ENCODE measurements around the gene GJC3. TPM values are rescaled to one million over a fixed set of nuclear protein-coding genes. Genes with fewer than 3 reads are reported as not detected.

Gene GJC3
- total RNA-seq, 2 donors from 2014 or later, result not detected

Other genes starting within 250 kb of the GJC3 start
- gene CYP3A5, start 249.6 kb downstream of the GJC3 start, total RNA-seq, result under 1 TPM in 1 of 2 donors, not detected in 1; 0.15 TPM
- gene CYP3A7, start 194.4 kb downstream of the GJC3 start, total RNA-seq, result not detected
- gene CYP3A4, start 145.4 kb downstream of the GJC3 start, total RNA-seq, result not detected
- under 1 TPM in 1 of 2 donors, not detected in 1; 0.87 TPM for gene CYP3A43, start 101.6 kb downstream of the GJC3 start, total RNA-seq
- gene OR2AE1, start 52.6 kb downstream of the GJC3 start, total RNA-seq, result under 1 TPM; 0.39 to 0.82 TPM
- 10 to 100 TPM; 27.2 to 29.9 TPM for gene TRIM4, start 10.1 kb downstream of the GJC3 start, total RNA-seq
- gene AZGP1, start 46.4 kb upstream of the GJC3 start, total RNA-seq, result under 1 TPM; 0.19 to 0.43 TPM
- gene ZKSCAN1, start 86.0 kb upstream of the GJC3 start, total RNA-seq, result 10 to 100 TPM; 42.2 to 74.6 TPM
- 1 to 10 TPM; 3.7 to 6.5 TPM for gene ZSCAN21, start 120.2 kb upstream of the GJC3 start, total RNA-seq
- 10 to 100 TPM; 16.9 to 17.1 TPM for gene ZNF3, start 152.1 kb upstream of the GJC3 start, total RNA-seq
- 100 to 1,000 TPM in 1 of 2 donors, 10 to 100 TPM in 1; 79.1 to 108 TPM for gene COPS6, start 159.3 kb upstream of the GJC3 start, total RNA-seq
- 100 to 1,000 TPM; 205 to 388 TPM for gene MCM7, start 171.8 kb upstream of the GJC3 start, total RNA-seq
- gene AP4M1, start 172.0 kb upstream of the GJC3 start, total RNA-seq, result 10 to 100 TPM in 1 of 2 donors, 1 to 10 TPM in 1; 8.2 to 12.7 TPM
- gene TAF6, start 189.7 kb upstream of the GJC3 start, total RNA-seq, result 10 to 100 TPM; 29.6 to 55.0 TPM
- 10 to 100 TPM; 15.0 to 21.6 TPM for gene CNPY4, start 190.0 kb upstream of the GJC3 start, total RNA-seq
- gene MBLAC1, start 197.3 kb upstream of the GJC3 start, total RNA-seq, result 1 to 10 TPM; 3.8 to 4.2 TPM
- 100 to 1,000 TPM; 129 to 132 TPM for gene LAMTOR4, start 219.3 kb upstream of the GJC3 start, total RNA-seq
- 10 to 100 TPM; 15.4 to 22.1 TPM for gene TRAPPC14, start 229.1 kb upstream of the GJC3 start, total RNA-seq
- gene GAL3ST4, start 239.0 kb upstream of the GJC3 start, total RNA-seq, result 1 to 10 TPM; 1.1 to 3.9 TPM
- 1 to 10 TPM; 2.8 to 4.9 TPM for gene GPC2, start 247.8 kb upstream of the GJC3 start, total RNA-seq
- gene STAG3, start 248.3 kb upstream of the GJC3 start, total RNA-seq, result 10 to 100 TPM in 1 of 2 donors, 1 to 10 TPM in 1; 7.8 to 22.1 TPM

Data from activated T-helper 17 cell treated with anti-CD3 and anti-CD28 coated beads, Interleukin-2, amount 50 U/mL, for 72 hours (primary cell).